ENCODE data around the gene PUSL1.

Gene PUSL1

GRCh38 chr1:1342584-1343115 is 34.3 kb downstream of the PUSL1 start:
- Mint-ChIP-seq H3K36me3 (no peaks in the 10 kb centered on the region), H3K4me1 (peaks cover 13% of the 10 kb centered on the region), H3K27me3 (no peaks in the 10 kb centered on the region), H3K4me3 (no peak overlapping the region), H3K9me3 (no peaks in the 10 kb centered on the region), H3K27ac (no peak overlapping the region)

- no peaks in the 10 kb centered on the region for H3K36me3 Mint-ChIP-seq
- H3K4me1 Mint-ChIP-seq, result peaks cover 16% of the 10 kb centered on the region
- no peak overlapping the region for H3K27ac Mint-ChIP-seq
- no peaks in the 10 kb centered on the region for H3K27me3 Mint-ChIP-seq
- H3K4me3 Mint-ChIP-seq, result no peak overlapping the region
- no peaks in the 10 kb centered on the region for H3K9me3 Mint-ChIP-seq
Observed at GRCh38 chr1:1343811-1344421, 35.5 kb downstream of the PUSL1 start.

- Mint-ChIP-seq H3K4me3 (no peak overlapping the region), H3K9me3 (no peaks in the 10 kb centered on the region), H3K36me3 (no peaks in the 10 kb centered on the region), H3K27ac (no peak overlapping the region), H3K27me3 (no peaks in the 10 kb centered on the region), H3K4me1 (peaks cover 16% of the 10 kb centered on the region)
Observed at GRCh38 chr1:1344655-1345361, 36.4 kb downstream of the PUSL1 start.

- Mint-ChIP-seq H3K27ac (no peak overlapping the region), H3K4me3 (no peak overlapping the region), H3K27me3 (no peaks in the 10 kb centered on the region), H3K36me3 (no peaks in the 10 kb centered on the region), H3K9me3 (no peaks in the 10 kb centered on the region), H3K4me1 (peaks cover 16% of the 10 kb centered on the region)
Observed at GRCh38 chr1:1345384-1345783, 37.0 kb downstream of the PUSL1 start.

- Mint-ChIP-seq H3K4me3 (no peak overlapping the region), H3K9me3 (no peaks in the 10 kb centered on the region), H3K36me3 (no peaks in the 10 kb centered on the region), H3K27me3 (no peaks in the 10 kb centered on the region), H3K27ac (no peak overlapping the region), H3K4me1 (peaks cover 16% of the 10 kb centered on the region)
Observed at GRCh38 chr1:1345860-1346500, 37.6 kb downstream of the PUSL1 start.

GRCh38 chr1:1346501-1346890 is 38.1 kb downstream of the PUSL1 start:
- Mint-ChIP-seq H3K27me3 (no peaks in the 10 kb centered on the region), H3K27ac (no peak overlapping the region), H3K9me3 (no peaks in the 10 kb centered on the region), H3K36me3 (no peaks in the 10 kb centered on the region), H3K4me1 (peaks cover 16% of the 10 kb centered on the region), H3K4me3 (peak overlapping the region; percentile 78)

GRCh38 chr1:1347026-1347595 is 38.7 kb downstream of the PUSL1 start:
- no peaks in the 10 kb centered on the region for H3K36me3 Mint-ChIP-seq
- H3K9me3 Mint-ChIP-seq, result no peaks in the 10 kb centered on the region
- no peaks in the 10 kb centered on the region for H3K27me3 Mint-ChIP-seq
- H3K4me3 Mint-ChIP-seq, result peak overlapping the region; percentile 78
- H3K4me1 Mint-ChIP-seq, result peaks cover 16% of the 10 kb centered on the region
- no peak overlapping the region for H3K27ac Mint-ChIP-seq

GRCh38 chr1:1347663-1348419 is 39.4 kb downstream of the PUSL1 start:
- H3K27ac Mint-ChIP-seq, result no peak overlapping the region
- no peaks in the 10 kb centered on the region for H3K36me3 Mint-ChIP-seq
- H3K4me3 Mint-ChIP-seq, result peak overlapping the region; percentile 78
- H3K27me3 Mint-ChIP-seq, result peaks cover 3% of the 10 kb centered on the region
- H3K9me3 Mint-ChIP-seq, result no peaks in the 10 kb centered on the region
- H3K4me1 Mint-ChIP-seq, result peaks cover 23% of the 10 kb centered on the region

GRCh38 chr1:1348420-1349255 is 40.2 kb downstream of the PUSL1 start:
- H3K27me3 Mint-ChIP-seq, result peaks cover 3% of the 10 kb centered on the region
- H3K4me1 Mint-ChIP-seq, result peaks cover 26% of the 10 kb centered on the region
- H3K36me3 Mint-ChIP-seq, result no peaks in the 10 kb centered on the region
- peak overlapping the region; percentile 78 for H3K4me3 Mint-ChIP-seq
- no peaks in the 10 kb centered on the region for H3K9me3 Mint-ChIP-seq
- H3K27ac Mint-ChIP-seq, result peak overlapping the region; percentile 70

GRCh38 chr1:1349256-1350012 is 41.0 kb downstream of the PUSL1 start, which contains the start of gene DVL1:
Gene DVL1 (minus strand): TSS chr1:1349418. CDS start chr1:1349065, 353 bp downstream.
- Mint-ChIP-seq H3K36me3 (no peaks in the 10 kb centered on the region), H3K27me3 (peaks cover 3% of the 10 kb centered on the region), H3K9me3 (no peaks in the 10 kb centered on the region), H3K4me1 (peaks cover 29% of the 10 kb centered on the region), H3K27ac (peak within 1 kb of the TSS; percentile 70), H3K4me3 (peak within 1 kb of the TSS; percentile 78)

- Mint-ChIP-seq H3K36me3 (no peaks in the 10 kb centered on the region), H3K27ac (peak overlapping the region; percentile 52), H3K9me3 (no peaks in the 10 kb centered on the region), H3K4me1 (peaks cover 25% of the 10 kb centered on the region), H3K27me3 (peaks cover 3% of the 10 kb centered on the region), H3K4me3 (peak overlapping the region; percentile 64)
Observed at GRCh38 chr1:1351511-1352427, 43.4 kb downstream of the PUSL1 start.

- H3K27ac Mint-ChIP-seq, result peak overlapping the region; percentile 52
Observed at GRCh38 chr1:1352786-1353388, 44.5 kb downstream of the PUSL1 start.

More at GRCh38 chr1:1352786-1353388, 44.5 kb downstream of the PUSL1 start:
- peak overlapping the region; percentile 64 for H3K4me3 Mint-ChIP-seq
- no peaks in the 10 kb centered on the region for H3K36me3 Mint-ChIP-seq
- peaks cover 14% of the 10 kb centered on the region for H3K4me1 Mint-ChIP-seq
- peaks cover 6% of the 10 kb centered on the region for H3K27me3 Mint-ChIP-seq
- no peaks in the 10 kb centered on the region for H3K9me3 Mint-ChIP-seq

Measured in activated naive CD4-positive, alpha-beta T cell treated with anti-CD3 and anti-CD28 coated beads, Interleukin-2, amount 50 U/mL, for 24 hours (primary cell).